ENCODE measurements around the gene ITIH4. TPM values are rescaled to one million over a fixed set of nuclear protein-coding genes. Genes with fewer than 3 reads are reported as not detected.

ITIH4 gene
- total RNA-seq, 1 experiment from 2014 or later, result 2.4 TPM

DNA sequence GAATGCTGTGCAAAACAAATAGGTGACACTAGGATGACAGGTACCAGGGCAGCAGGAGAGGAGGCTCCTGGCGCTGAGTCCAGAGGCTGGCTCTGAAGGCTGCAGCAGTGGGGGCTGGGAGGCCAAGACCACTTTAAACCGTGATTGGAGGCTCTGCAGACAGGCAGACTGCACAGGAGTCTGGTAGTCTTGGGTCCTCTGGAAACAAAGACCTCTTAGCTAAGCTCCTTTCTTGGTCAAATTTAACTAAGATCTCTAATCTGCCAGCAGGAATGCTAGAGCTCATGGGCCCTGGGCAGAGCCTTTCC lies 8.8 kb upstream of the ITIH4 start:
- DNase-seq (ENCODE audit: low spot score) (no peak), ATAC-seq (no peak)
- H3K36me3 Mint-ChIP-seq, result peaks cover 10% of the 10 kb centered on the region
- ChIA-PET CTCF (interaction anchor here (0.9 to 2.1 kb wide), 2 partner anchors 10 to 19 kb away, joined by 3 to 6 read pairs; no protein-coding TSS in a partner anchor), POLR2A (no interaction called here)
- H3K4me1 Mint-ChIP-seq, result peaks cover 5% of the 10 kb centered on the region; the same call in 1 of the 2 replicates
- no peak overlapping the region for H3K27ac Mint-ChIP-seq
- H3K4me3 Mint-ChIP-seq, result no peak overlapping the region
- no peaks in the 10 kb centered on the region for H3K9me3 Mint-ChIP-seq
- no peaks in the 10 kb centered on the region for H3K27me3 Mint-ChIP-seq (ENCODE audit: low read depth)
- no peak for TF ChIP-seq ZNF121 (CRISPR knock-in tag; IDR thresholded peaks at IDR 0.05)
- TF ChIP-seq, protein P1, sequence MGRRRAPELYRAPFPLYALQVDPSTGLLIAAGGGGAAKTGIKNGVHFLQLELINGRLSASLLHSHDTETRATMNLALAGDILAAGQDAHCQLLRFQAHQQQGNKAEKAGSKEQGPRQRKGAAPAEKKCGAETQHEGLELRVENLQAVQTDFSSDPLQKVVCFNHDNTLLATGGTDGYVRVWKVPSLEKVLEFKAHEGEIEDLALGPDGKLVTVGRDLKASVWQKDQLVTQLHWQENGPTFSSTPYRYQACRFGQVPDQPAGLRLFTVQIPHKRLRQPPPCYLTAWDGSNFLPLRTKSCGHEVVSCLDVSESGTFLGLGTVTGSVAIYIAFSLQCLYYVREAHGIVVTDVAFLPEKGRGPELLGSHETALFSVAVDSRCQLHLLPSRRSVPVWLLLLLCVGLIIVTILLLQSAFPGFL (CRISPR knock-in tag; IDR thresholded peaks at IDR 0.05; ENCODE audit: borderline replicate concordance), result no peak

DNA sequence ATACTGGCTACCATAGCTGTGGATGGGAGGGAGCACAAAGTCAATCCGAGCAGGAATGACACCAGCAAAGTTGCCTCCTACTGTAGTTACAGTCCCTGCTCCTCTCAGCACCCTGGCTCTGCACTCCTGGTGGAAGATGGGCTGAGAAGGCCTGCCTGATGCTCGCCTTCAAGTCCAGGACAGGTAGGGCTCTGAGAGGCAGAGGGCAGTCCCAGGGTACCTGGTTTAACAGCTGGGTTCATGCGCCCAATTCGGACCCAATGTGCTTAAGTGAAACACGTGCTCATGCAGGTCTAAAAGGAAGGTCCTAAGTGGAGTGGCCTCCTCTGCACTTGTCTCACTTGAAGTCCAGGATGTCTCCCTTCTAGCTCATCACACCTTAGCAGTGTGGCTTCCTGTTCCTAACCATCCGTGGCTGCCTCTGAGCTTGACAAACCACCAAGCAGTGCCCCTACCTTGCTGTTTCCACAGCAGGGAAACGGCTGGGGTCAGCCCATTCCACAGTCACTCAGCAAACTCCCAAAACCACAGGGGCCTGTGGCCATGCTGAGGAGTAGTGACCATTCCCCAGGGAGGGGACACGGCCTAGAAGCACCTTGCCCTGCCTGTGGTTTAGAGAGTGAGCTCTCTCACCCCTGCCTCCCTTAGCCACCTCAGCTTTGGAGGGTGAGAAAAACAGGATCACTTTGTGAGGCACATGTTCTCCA lies 8.2 kb upstream of the ITIH4 start:
- Mint-ChIP-seq H3K36me3 (peaks cover 10% of the 10 kb centered on the region), H3K4me1 (peaks cover 5% of the 10 kb centered on the region; the same call in 1 of the 2 replicates), H3K27ac (no peak overlapping the region), H3K9me3 (no peaks in the 10 kb centered on the region), H3K4me3 (no peak overlapping the region), H3K27me3 (ENCODE audit: low read depth) (no peaks in the 10 kb centered on the region)
- CTCF ChIA-PET, result interaction anchor here (0.9 to 2.1 kb wide), 3 partner anchors 10 to 46 kb away, joined by 3 to 6 read pairs (median 4); no protein-coding TSS in a partner anchor
- TF ChIP-seq ZNF396 (CRISPR knock-in tag; IDR thresholded peaks at IDR 0.05; ENCODE audit: borderline replicate concordance) (no peak), PRRX2 (CRISPR knock-in tag; IDR thresholded peaks at IDR 0.05) (no peak)
- DNase-seq (ENCODE audit: low spot score) (no peak), ATAC-seq (no peak)
- POLR2A ChIA-PET, result no interaction called here

DNA sequence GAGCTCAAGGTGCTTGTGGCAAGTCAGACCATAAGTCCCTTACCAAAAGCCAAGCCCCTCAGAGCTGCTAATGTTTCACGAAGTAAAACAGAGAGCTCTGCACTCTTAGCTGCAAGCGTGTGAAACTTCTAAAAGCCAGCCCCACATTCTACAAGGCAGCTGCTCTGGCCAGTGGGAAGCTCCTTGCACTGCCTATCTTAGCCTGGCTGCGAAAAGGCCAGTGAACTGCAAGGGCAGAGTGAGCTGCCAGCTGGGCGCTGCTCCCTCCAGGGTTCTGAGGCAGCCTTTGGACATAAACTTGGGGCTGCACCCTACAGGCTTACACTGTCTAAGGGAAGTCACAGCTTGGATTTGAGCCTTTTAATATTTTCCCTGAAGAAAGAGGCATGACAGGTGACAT lies 6.5 kb upstream of the ITIH4 start:
- ChIA-PET CTCF (interaction anchor here (0.8 to 1.5 kb wide), 4 partner anchors 14 to 45 kb away, joined by 4 to 10 read pairs (median 6); no protein-coding TSS in a partner anchor), POLR2A (no interaction called here)
- Mint-ChIP-seq H3K4me3 (no peak overlapping the region), H3K27me3 (ENCODE audit: low read depth) (no peaks in the 10 kb centered on the region), H3K9me3 (no peaks in the 10 kb centered on the region), H3K27ac (no peak overlapping the region), H3K36me3 (peaks cover 8% of the 10 kb centered on the region), H3K4me1 (peaks cover 5% of the 10 kb centered on the region; the same call in 1 of the 2 replicates)
- ATAC-seq (no peak), DNase-seq (ENCODE audit: low spot score) (no peak)
- no peak for TF ChIP-seq SP1 (CRISPR knock-in tag; conservative IDR thresholded peaks at IDR 0.05)
- TF ChIP-seq, protein P2, sequence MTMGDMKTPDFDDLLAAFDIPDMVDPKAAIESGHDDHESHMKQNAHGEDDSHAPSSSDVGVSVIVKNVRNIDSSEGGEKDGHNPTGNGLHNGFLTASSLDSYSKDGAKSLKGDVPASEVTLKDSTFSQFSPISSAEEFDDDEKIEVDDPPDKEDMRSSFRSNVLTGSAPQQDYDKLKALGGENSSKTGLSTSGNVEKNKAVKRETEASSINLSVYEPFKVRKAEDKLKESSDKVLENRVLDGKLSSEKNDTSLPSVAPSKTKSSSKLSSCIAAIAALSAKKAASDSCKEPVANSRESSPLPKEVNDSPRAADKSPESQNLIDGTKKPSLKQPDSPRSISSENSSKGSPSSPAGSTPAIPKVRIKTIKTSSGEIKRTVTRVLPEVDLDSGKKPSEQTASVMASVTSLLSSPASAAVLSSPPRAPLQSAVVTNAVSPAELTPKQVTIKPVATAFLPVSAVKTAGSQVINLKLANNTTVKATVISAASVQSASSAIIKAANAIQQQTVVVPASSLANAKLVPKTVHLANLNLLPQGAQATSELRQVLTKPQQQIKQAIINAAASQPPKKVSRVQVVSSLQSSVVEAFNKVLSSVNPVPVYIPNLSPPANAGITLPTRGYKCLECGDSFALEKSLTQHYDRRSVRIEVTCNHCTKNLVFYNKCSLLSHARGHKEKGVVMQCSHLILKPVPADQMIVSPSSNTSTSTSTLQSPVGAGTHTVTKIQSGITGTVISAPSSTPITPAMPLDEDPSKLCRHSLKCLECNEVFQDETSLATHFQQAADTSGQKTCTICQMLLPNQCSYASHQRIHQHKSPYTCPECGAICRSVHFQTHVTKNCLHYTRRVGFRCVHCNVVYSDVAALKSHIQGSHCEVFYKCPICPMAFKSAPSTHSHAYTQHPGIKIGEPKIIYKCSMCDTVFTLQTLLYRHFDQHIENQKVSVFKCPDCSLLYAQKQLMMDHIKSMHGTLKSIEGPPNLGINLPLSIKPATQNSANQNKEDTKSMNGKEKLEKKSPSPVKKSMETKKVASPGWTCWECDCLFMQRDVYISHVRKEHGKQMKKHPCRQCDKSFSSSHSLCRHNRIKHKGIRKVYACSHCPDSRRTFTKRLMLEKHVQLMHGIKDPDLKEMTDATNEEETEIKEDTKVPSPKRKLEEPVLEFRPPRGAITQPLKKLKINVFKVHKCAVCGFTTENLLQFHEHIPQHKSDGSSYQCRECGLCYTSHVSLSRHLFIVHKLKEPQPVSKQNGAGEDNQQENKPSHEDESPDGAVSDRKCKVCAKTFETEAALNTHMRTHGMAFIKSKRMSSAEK (CRISPR knock-in tag; IDR thresholded peaks at IDR 0.05; ENCODE audit: borderline replicate concordance), result no peak
- TF ChIP-seq SOX15 (CRISPR knock-in tag; IDR thresholded peaks at IDR 0.05), result no peak
- no peak for TF ChIP-seq PRRX2 (CRISPR knock-in tag; IDR thresholded peaks at IDR 0.05)
- no peak for TF ChIP-seq FOXJ3 (CRISPR knock-in tag; IDR thresholded peaks at IDR 0.05; ENCODE audit: borderline replicate concordance)
- TF ChIP-seq, protein P3, sequence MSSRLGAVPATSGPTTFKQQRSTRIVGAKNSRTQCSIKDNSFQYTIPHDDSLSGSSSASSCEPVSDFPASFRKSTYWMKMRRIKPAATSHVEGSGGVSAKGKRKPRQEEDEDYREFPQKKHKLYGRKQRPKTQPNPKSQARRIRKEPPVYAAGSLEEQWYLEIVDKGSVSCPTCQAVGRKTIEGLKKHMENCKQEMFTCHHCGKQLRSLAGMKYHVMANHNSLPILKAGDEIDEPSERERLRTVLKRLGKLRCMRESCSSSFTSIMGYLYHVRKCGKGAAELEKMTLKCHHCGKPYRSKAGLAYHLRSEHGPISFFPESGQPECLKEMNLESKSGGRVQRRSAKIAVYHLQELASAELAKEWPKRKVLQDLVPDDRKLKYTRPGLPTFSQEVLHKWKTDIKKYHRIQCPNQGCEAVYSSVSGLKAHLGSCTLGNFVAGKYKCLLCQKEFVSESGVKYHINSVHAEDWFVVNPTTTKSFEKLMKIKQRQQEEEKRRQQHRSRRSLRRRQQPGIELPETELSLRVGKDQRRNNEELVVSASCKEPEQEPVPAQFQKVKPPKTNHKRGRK (CRISPR knock-in tag; IDR thresholded peaks at IDR 0.05; ENCODE audit: borderline replicate concordance), result no peak
- TF ChIP-seq, protein P4, sequence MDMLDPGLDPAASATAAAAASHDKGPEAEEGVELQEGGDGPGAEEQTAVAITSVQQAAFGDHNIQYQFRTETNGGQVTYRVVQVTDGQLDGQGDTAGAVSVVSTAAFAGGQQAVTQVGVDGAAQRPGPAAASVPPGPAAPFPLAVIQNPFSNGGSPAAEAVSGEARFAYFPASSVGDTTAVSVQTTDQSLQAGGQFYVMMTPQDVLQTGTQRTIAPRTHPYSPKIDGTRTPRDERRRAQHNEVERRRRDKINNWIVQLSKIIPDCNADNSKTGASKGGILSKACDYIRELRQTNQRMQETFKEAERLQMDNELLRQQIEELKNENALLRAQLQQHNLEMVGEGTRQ (CRISPR knock-in tag; IDR thresholded peaks at IDR 0.05), result no peak
- TF ChIP-seq FOXK1 (CRISPR knock-in tag; IDR thresholded peaks at IDR 0.05), result no peak
